ENCODE results near the gene CLCN6.

CLCN6 gene

DNA sequence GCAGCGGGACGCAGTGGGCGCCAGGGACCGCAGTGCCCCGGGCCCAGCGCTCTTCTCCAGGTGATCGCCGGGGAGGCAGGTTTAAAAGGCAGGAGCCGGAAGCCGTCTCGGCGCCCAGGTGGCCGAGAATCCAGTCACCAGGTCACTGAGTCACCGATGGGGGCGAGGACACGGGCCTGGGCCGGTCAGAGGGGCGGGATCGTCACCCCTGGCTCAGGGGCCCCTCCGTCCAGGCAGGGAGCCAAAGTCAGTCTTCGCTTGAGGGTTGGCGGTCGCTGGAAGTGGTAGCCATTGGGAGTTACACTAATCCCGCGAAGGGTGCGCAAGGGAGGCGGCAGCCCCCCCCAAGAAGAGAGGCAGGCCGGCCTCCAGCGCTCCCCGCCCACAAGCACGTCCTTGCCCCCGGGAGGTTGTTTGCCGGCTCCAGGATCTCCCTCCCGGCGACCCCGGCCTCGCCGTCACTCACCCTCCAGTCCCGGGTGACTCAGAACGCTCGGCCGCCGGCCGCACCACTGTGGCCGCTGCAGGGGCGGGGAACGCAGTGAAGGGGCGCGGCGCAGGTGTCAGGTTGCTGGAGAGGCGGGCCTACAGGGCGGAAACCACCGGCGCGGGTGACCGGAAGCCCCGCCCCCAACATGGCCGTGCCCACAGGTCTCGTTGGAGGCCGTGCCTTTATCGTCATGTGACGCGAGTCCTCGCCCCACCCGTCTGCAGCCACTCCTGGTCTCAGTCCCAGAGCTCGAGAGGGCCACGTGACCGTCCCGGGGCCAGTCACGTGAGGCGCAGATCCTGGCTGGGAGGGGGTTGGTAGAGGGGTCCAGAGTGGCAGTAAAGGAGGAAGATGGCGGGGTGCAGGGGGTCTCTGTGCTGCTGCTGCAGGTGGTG is at the start of gene CLCN6, which contains the start of gene MTHFR:
Gene CLCN6, plus strand, starts transcription at position 770 of the 885 bp plus-strand sequence. Its CDS starts 72 bp downstream, at position 842.
Gene MTHFR, minus strand, starts transcription at position 543 of the 885 bp plus-strand sequence. CDS start 2,848 bp downstream, outside the sequence.
- peak; percentile 94 for DNase-seq (ENCODE audit: low read depth)

DNA sequence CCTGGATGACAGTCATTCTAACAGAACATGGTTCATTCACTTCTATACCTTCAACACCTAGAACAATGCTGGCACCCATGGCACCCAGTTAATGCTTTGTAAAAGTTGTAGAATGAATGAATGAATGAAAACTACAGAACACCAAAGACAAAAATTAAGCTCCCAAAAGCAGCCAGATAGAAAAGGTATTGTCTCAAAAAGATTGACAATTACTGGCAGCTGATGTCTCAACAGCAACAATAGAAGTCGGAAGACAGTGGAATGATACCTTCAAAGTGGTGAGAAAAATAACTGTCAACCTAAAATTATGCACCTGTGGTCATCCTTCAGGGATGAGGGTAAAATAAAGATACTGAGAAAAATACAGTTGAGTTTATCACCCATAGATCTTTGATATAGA is 48.9 kb upstream of the CLCN6 start:
- no peak for DNase-seq (ENCODE audit: low read depth)

DNA sequence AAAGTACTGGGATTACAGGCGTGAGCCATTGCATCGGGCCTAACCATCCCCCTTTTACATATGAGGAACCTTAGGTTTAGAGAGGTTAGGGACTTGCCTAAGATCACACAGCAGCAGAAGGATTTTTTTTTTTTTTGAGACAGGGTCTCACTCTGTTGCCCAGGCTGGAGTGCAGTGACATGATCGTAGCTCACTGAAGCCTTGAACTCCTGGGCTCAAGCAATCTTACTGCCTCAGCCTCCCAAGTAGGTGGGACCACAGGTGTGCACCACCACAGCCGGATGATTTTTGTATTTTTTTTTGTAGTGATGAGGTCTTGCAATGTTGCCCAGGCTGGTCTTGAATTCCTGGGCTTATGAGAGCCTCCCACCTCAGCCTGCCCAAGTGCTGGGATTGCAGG is 46.2 kb upstream of the CLCN6 start:
- no peak for DNase-seq (ENCODE audit: low read depth)

GRCh38 chr1:11761285-11761684 is 44.7 kb upstream of the CLCN6 start:
- no peak for DNase-seq (ENCODE audit: low read depth)

DNA sequence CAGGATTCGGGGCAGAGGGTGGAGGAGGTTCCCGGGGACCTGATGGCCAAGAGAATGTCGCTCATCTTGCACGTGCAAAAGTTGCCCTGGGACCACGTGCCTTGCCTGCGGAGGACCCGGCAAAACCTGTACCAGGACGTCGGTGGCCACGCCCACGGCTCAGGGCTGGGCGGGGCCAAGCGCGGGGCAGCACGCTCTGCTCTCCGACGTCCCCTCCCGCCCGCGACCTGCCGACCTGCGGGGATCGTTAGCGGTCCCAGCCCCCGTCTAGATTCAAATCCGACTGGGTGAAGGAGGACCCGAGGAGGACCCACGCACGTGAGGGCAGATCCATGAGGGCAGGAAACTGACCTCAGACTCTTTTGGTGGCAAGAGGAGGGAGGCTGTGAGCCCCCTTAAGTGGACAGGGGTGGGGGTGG is 44.0 kb upstream of the CLCN6 start, which contains the start of gene C1orf167:
Gene C1orf167, plus strand, starts transcription at position 206 of the 419 bp plus-strand sequence. CDS start 2,208 bp downstream, outside the sequence.
- DNase-seq (ENCODE audit: low read depth), result no peak

DNA sequence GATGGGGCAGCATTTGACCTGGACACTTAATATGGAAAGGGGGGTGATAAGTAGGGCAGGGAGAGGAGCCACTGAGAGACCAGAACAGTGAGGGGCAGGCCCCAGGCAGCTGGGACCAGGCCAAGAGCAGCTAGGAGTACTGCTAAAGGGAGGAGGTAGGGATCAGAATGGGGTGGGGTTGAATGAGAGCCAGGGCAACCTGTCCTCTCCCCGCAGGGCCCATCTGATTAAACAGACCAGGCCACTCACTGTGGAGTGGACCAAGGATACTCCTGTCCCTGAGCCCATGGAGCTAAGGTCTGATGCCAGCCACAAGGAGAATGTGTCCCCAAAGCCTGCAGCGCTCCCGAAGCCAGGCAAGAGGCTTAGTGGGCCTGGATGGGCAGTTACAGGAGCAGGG is 41.9 kb upstream of the CLCN6 start:
- no peak for DNase-seq (ENCODE audit: low read depth)

- DNase-seq (ENCODE audit: low read depth), result no peak
Observed at GRCh38 chr1:11764519-11764918, 41.5 kb upstream of the CLCN6 start.

GRCh38 chr1:11765661-11766428 is 40.1 kb upstream of the CLCN6 start:
- no peak for DNase-seq (ENCODE audit: low read depth)

DNA sequence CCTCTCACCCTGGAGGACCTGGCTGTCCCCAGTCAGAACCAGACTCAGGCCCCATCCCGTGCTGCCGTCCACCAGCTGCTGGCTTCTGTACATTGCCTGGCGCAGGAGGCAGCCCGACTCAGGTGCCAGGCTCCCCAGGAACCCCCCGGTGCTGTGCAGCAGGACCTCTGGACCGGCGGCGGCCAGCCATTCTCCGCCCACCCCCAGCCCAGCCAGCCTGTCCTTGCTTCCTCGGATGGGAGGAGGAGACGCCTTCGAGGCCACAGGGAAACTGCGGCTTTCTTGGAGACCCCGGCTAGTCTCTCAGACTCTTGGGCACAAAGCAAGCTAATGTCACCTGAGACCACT is 39.6 kb upstream of the CLCN6 start:
- DNase-seq (ENCODE audit: low read depth), result no peak

DNA sequence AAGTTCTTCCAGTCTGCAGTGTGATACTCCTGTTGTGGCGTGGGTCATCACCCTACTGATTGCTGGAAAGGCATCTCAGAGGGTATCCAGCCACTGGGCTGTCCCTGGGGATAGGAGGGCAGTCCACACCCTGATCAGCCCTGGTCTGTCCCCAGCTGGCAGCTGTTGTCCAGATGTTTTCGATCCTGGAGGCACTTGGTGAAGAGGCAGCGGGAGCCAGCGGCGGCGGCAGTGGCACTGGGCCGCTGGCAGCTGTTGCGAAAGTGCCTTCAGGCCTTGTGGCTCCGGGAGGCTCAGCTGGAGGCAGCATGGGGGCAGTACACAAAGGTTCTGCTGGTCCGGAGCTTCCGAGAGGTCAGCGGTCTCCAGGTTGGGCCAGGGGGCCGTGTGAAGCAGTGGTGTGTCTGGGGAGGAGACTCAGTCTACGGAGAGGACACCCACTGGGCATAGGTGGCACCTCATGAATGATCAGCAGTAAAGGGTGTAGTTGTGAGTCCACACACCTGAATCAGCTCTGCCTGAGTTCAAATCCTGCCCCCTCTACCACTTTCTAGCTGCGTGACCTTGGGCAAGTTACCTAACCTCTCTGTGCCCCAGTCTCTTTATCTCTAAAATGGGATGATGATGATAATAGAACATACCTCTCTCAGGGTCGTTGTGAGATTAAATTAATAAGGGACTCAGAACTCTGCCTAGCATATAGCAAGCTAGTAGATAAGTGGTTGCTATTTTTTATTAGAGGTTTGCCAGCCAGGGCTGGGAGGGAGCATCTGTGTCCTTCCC is 37.9 kb upstream of the CLCN6 start:
- DNase-seq (ENCODE audit: low read depth), result no peak

- DNase-seq (ENCODE audit: low read depth), result no peak
Observed at GRCh38 chr1:11768821-11769220, 37.2 kb upstream of the CLCN6 start.

DNA sequence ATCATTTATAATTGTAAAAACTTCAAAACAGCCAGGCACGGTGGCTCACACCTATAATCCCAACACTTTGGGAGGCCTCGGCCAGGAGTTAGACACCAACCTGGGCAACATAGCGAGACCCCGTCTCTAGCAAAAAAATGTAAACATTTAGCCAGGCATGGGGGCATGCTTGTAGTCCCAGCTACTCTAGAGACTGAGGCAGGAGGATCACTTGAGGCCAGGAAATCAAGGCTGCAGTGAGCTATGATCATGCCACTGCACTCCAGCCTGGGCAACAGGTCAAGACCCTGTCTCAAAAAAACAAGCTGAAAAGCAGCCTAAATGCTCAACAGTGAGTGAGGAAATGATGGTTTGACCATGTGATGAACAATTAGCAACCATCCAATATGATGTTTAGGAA is 36.7 kb upstream of the CLCN6 start:
- DNase-seq (ENCODE audit: low read depth), result no peak

DNA sequence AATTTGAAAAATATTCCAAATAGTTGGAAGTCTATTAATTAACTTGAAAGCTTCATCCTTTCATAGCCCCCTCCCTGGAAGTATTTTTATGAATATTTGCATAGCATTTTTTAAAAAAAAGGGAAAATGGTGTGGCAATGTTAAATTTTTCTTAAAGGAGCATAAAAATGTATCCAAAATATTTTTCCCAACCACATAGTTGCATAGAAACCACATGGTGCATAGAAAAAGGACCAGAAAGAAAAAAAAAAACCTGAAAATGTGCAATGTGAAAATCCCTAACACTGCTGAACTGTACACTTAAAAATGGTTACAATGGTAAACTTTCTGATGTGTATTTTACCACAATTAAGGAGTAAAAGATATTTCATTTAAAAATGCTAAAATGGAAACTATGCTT is 36.0 kb upstream of the CLCN6 start:
- DNase-seq (ENCODE audit: low read depth), result no peak

DNA sequence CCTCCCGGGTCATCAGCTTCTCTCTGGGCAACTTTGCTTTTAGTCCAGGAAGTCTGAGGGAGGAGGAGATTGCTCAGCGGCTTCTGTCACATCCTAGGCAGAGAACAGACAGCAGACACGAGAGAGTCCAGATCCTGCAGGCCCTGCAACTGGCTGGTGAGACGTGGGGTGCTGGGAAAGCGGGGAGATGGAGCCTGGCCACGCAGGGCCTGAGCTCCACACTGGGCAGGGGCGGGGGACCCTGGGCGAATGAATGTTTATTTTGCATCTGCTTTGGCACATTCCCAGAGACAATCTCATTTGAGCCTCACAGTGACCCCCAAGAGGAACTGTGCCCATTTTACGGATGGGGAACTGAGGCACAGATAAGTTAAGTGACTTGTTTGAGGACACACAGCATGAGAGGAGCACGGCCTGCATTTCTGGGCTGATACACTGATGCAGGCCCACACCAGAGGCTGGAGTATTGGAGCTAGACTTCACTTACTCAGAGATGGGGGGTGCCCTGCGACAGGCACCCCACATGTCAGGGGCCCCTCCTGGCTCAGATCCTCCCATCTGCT is 34.4 kb upstream of the CLCN6 start:
- DNase-seq (ENCODE audit: low read depth), result no peak

DNA sequence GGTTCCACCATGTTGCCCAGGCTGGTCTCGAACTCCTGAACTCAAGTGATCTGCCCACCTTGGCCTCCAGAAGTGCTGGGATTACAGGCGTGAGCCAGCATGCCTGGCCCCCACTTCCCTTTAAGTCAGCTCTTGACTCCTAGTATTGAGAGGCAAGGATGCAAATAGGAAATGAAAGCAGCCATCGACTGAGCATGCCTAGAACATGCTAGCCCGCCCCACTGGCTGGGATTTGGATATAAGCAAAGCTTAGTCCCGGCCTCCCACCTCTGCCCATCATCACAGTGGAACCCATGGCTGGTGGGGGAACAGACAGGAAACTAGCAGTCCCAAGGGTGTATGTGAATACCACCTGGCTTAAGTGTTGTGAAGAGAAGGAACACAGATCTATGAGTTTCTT is 33.5 kb upstream of the CLCN6 start:
- DNase-seq (ENCODE audit: low read depth), result no peak

- no peak for DNase-seq (ENCODE audit: low read depth)
Observed at GRCh38 chr1:11774753-11775152, 31.2 kb upstream of the CLCN6 start.

DNA sequence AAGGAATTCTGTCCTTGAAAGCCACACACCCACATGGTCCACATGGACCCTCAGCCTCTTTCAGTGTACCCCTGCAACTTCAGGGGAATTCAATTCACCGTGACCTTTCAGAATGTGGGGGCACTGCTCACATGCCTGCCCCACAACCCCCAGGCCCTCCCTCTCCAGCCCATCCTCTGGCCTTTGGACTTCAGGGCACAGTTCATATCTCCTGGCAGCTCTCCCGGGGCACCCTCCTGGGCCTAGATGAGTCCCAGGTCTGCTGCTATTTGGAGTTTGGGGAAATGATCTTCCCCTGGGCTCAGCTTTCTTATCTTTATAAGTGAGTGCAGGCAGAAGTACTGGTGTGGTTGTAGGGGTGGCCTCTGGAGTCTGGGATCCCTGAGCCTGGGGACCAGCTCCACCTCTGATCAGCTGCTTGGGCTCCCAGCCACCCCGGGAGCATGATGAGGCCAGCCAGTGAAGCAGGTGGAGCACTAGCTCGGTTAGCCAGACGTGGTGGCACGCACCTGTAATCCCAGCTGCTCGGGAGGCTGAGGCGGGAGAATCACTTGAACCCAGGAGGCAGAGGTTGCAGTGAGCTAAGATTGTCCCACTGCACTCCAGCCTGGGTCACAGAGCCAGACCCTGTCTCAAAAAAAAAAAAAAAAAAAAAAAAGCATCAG is 28.2 kb upstream of the CLCN6 start:
- DNase-seq (ENCODE audit: low read depth), result no peak

DNA sequence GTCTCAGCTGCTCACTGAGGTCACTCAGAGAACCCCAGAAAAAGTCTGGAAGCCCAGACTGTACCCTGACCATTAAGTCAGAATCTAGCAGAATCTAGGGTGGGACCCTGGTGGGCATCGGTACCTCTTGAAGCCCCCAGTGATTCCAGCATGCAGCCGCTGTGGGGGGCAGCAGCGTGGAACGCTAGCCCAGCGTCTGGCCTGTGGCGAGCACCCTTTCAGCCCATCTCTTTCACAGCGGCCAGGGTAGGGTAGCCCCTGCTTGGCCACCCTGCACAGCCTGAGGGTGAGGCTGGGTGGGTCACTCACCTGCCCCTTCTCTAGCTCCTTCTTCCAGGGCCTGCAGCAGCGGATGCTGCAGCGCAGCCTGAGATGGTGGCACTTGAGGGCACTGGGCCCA is 27.7 kb upstream of the CLCN6 start:
- DNase-seq (ENCODE audit: low read depth), result no peak

DNA sequence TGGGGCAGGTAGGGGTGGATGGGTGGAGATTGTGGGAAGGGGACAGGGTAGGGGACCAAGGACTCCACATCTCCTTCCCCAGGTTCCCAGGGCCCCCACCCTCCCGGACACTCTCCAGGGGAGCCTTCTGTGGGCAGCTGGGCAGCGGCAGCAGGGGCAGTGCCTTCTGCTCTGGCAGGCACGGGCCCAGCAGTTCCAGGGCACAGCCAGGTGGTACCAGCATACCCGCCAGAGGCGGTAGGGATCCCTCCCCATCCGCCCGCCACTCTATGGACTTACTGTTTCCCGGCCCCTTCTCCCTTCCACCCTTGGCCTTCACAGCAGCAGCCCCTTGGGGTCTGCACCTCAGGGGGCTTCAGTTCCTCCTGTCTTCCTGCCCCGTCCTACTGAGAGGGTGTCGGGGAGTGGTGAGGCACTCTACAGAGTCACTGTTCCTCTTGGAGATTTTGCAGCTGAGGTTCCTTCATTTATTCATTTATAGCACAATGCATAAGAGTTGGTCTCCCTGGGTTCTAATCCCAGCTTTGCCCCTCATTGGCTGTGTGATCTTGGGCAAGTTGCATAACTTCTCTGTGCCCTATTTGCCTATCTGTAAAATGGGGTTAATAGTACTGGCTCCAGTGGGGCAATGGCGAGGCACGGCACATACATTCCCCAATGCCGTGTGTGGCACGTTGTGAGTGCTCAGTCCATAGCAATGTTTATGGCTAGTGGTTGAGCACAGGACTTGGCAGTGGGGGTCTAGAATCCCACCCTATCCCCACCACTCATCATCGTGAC is 27.0 kb upstream of the CLCN6 start:
- DNase-seq (ENCODE audit: low read depth), result no peak

DNA sequence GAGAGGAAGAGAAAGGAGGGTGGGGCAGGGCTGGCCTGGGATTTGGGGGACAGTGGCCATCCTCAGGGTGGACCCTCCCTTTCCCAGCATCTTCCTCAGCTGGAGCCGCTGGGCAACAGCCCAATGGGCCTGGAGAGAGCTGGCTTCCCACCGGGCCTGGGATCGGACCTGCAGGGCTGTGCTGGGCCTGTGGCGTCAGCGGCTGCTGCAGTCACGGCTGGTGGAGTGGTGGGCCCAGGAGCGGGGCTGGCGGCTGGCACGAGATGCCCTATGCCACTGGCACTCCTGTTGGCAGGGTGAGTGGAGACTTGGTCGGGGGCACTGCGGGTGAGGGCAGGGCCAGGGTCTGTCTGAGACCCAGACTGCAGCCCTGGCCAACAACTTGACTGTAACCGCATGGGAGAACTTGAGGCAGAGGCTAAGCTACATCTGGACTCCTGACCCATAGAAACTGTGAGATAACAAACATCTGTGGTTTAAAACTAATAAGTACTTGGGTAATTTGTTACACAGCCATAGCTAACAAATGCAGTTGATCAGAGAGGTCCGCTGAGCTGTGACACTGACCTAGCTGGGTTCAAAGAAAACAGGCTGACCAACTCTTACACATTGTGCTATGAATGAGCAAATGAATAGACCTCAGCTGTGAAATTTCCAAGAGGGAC is 26.1 kb upstream of the CLCN6 start:
- DNase-seq (ENCODE audit: low read depth), result no peak
